ENCODE data around the gene RPS23. TPM values are rescaled to one million over a fixed set of nuclear protein-coding genes. Genes with fewer than 3 reads are reported as not detected.

RPS23 gene
- total RNA-seq, 1 experiment from 2014 or later: 4,228 TPM

- H3K9ac ChIP-seq (ENCODE audit: low read length): no peak overlapping the region
- peaks cover 6% of the 10 kb centered on the region for H3K9me3 ChIP-seq (ENCODE audit: low read length)
- H3K36me3 ChIP-seq (ENCODE audit: insufficient read depth, low read length): no peaks in the 10 kb centered on the region
- H4K20me1 ChIP-seq (ENCODE audit: insufficient read depth, low read depth, low read length): no peaks in the 10 kb centered on the region
- no peak for DNase-seq
- H3K79me2 ChIP-seq (ENCODE audit: low read length): no peaks in the 10 kb centered on the region
- no peak overlapping the region for H3K4me3 ChIP-seq (ENCODE audit: low read length)
- no peak overlapping the region for H2AFZ ChIP-seq (ENCODE audit: low read length)
- H3K4me2 ChIP-seq (ENCODE audit: low read depth, low read length, poor library complexity, severe bottlenecking): no peak overlapping the region
- no peaks in the 10 kb centered on the region for H3K27me3 ChIP-seq (ENCODE audit: low read length)
- H3K27ac ChIP-seq (ENCODE audit: low read length): no peak overlapping the region
- H3K9me2 ChIP-seq (replicated peaks; ENCODE audit: insufficient read depth, low read length): no peaks in the 10 kb centered on the region
- H3K4me1 ChIP-seq (ENCODE audit: low read length): peaks cover 7% of the 10 kb centered on the region
Observed at GRCh38 chr5:82252744-82253143, 25.4 kb downstream of the RPS23 start.

DNA sequence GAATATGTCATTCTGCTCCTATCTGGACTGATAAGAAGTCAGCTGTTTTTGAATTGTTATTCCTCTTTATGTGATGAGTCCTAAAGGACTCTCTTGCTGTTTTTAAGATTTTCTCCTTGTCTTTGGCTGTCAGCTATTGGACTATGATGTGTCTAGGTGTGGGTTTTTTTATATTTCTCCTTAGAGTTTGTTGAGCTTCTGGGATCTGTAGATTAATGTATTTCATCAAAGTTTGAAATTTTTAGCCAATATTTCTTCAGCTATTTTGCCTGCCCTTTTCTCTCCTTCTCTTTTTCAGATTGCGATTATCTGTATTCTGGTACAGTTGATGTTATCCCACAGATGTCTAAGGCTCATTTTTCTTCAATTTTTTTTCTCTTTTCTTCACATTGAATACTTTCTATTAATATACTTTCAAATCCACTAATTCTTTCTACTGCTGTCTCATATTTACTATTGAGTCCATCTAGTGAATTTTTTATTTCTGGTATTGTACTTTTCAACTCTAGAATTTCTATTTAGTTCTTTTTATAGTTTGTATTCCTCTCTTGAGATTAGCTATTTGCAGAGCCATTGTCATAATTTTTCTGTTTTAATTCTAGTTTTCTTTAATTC lies 31.1 kb downstream of the RPS23 start:
- H3K4me1 ChIP-seq (ENCODE audit: low read length): no peaks in the 10 kb centered on the region
- H3K9me2 ChIP-seq (replicated peaks; ENCODE audit: insufficient read depth, low read length): no peaks in the 10 kb centered on the region
- no peaks in the 10 kb centered on the region for H3K36me3 ChIP-seq (ENCODE audit: insufficient read depth, low read length)
- H3K4me3 ChIP-seq (ENCODE audit: low read length): no peak overlapping the region
- H3K4me2 ChIP-seq (ENCODE audit: low read depth, low read length, poor library complexity, severe bottlenecking): no peak overlapping the region
- H3K9ac ChIP-seq (ENCODE audit: low read length): no peak overlapping the region
- H2AFZ ChIP-seq (ENCODE audit: low read length): no peak overlapping the region
- no peaks in the 10 kb centered on the region for H3K79me2 ChIP-seq (ENCODE audit: low read length)
- no peak overlapping the region for H3K27ac ChIP-seq (ENCODE audit: low read length)
- H3K27me3 ChIP-seq (ENCODE audit: low read length): no peaks in the 10 kb centered on the region
- peak; percentile 60 for DNase-seq
- peaks cover 15% of the 10 kb centered on the region for H3K9me3 ChIP-seq (ENCODE audit: low read length)
- H4K20me1 ChIP-seq (ENCODE audit: insufficient read depth, low read depth, low read length): no peaks in the 10 kb centered on the region

DNA sequence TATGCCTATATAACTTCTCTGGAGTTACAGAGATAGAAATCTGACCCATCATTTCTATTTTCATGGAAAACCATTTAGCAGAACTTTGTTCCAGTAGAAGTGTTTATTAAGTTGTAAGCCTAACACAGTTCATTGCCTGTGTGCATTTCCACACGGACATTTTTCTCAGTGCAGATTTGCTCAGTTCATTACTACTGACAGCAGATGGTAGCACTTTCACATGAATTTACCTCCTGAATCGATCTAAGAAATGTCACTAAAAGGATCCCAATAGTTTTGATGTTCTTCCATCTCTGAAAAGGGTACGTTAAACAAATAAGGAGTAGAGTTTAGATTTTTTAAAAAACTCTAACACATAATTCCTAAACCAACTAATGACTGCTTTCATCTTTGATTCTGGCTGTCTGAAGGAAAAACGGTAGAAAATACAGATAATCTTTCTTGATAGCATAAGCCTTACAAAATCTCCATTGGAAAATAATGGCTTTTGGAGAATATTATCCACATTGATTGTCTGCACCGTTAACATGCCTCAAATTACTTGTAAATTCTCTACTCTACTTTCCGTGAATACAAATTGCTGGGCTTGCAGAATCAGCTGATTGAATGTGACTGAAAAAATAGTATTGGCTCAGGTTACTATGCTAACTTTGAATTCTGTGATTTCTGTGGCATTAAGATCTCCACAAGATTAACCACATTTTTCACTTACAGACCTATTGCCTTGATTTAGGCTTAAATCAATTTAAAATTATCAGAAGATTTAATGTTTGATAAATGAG lies 33.1 kb downstream of the RPS23 start:
- Histone ChIP-seq H3K27me3 (ENCODE audit: low read length) (no peaks in the 10 kb centered on the region), H3K4me2 (ENCODE audit: low read depth, low read length, poor library complexity, severe bottlenecking) (no peak overlapping the region), H3K27ac (ENCODE audit: low read length) (no peak overlapping the region), H3K79me2 (ENCODE audit: low read length) (no peaks in the 10 kb centered on the region), H3K9me3 (ENCODE audit: low read length) (peaks cover 15% of the 10 kb centered on the region), H3K4me1 (ENCODE audit: low read length) (no peaks in the 10 kb centered on the region), H3K9me2 (replicated peaks; ENCODE audit: insufficient read depth, low read length) (no peaks in the 10 kb centered on the region), H3K36me3 (ENCODE audit: insufficient read depth, low read length) (no peaks in the 10 kb centered on the region), H2AFZ (ENCODE audit: low read length) (no peak overlapping the region), H4K20me1 (ENCODE audit: insufficient read depth, low read depth, low read length) (no peaks in the 10 kb centered on the region), H3K4me3 (ENCODE audit: low read length) (no peak overlapping the region), H3K9ac (ENCODE audit: low read length) (no peak overlapping the region)
- DNase-seq: no peak

GRCh38 chr5:82244151-82244550 lies 34.0 kb downstream of the RPS23 start:
- no peaks in the 10 kb centered on the region for H3K9me2 ChIP-seq (replicated peaks; ENCODE audit: insufficient read depth, low read length)
- no peak overlapping the region for H3K27ac ChIP-seq (ENCODE audit: low read length)
- no peaks in the 10 kb centered on the region for H3K79me2 ChIP-seq (ENCODE audit: low read length)
- no peak overlapping the region for H2AFZ ChIP-seq (ENCODE audit: low read length)
- no peak for DNase-seq
- H3K9ac ChIP-seq (ENCODE audit: low read length): no peak overlapping the region
- H3K36me3 ChIP-seq (ENCODE audit: insufficient read depth, low read length): no peaks in the 10 kb centered on the region
- no peak overlapping the region for H3K4me2 ChIP-seq (ENCODE audit: low read depth, low read length, poor library complexity, severe bottlenecking)
- H3K4me1 ChIP-seq (ENCODE audit: low read length): no peaks in the 10 kb centered on the region
- peaks cover 15% of the 10 kb centered on the region for H3K9me3 ChIP-seq (ENCODE audit: low read length)
- no peaks in the 10 kb centered on the region for H4K20me1 ChIP-seq (ENCODE audit: insufficient read depth, low read depth, low read length)
- no peak overlapping the region for H3K4me3 ChIP-seq (ENCODE audit: low read length)
- no peaks in the 10 kb centered on the region for H3K27me3 ChIP-seq (ENCODE audit: low read length)

DNA sequence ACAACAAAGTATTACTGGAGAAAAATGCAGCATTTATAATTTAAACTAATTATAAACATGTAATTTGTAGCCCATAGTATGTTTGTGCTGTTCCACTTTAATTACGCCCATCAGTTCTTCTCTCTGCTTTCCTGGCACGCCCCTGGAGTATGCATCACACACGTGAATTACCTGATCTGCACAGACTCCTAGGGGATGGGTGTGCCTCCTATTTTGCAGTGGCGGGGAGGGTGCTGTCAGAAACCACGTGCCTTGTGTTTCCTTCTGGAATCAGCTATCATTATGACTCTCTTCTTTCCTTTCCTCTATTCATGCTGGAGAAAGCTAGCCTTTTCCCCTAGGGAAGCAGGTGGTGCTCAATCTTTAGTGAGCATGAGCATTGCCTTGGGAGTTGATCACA lies 43.3 kb downstream of the RPS23 start:
- Histone ChIP-seq H3K4me1 (ENCODE audit: low read length) (no peaks in the 10 kb centered on the region), H3K27me3 (ENCODE audit: low read length) (no peaks in the 10 kb centered on the region), H3K9me2 (replicated peaks; ENCODE audit: insufficient read depth, low read length) (no peaks in the 10 kb centered on the region), H3K79me2 (ENCODE audit: low read length) (no peaks in the 10 kb centered on the region), H3K36me3 (ENCODE audit: insufficient read depth, low read length) (no peaks in the 10 kb centered on the region), H3K27ac (ENCODE audit: low read length) (no peak overlapping the region), H4K20me1 (ENCODE audit: insufficient read depth, low read depth, low read length) (no peaks in the 10 kb centered on the region), H2AFZ (ENCODE audit: low read length) (no peak overlapping the region), H3K4me2 (ENCODE audit: low read depth, low read length, poor library complexity, severe bottlenecking) (no peak overlapping the region), H3K4me3 (ENCODE audit: low read length) (no peak overlapping the region), H3K9me3 (ENCODE audit: low read length) (no peaks in the 10 kb centered on the region), H3K9ac (ENCODE audit: low read length) (no peak overlapping the region)
- DNase-seq: no peak

DNA sequence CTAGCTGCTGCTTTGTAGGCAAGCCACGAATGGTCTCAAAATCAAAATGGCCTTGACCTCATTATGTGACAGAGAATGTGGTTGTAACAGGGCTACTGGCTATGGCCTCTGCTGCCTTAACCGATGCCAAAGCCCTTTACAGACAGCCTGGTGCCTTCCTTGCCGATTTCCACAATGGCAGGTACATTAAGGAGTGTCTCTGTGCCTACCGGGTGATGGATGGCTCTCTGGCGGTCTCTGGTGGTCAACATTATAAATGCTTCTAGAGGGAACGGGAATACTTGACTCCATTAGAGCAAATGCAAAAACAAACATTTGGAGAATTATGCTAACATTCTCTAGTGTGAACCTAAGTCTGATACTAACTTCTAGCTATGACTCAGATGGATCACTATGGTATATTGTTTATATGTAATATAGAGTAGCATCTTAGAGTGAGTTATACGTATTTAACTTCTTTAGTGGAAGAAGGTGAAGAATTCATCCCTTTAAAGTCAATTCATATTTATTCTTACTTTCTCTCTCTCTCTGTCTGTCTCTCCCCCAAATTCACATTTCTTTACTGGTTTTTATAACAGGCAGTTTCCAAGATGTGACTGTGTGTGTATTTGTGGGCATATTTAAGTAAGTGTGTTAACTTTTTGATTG lies 52.5 kb downstream of the RPS23 start:
- Histone ChIP-seq H3K9ac (ENCODE audit: low read length) (no peak overlapping the region), H3K79me2 (ENCODE audit: low read length) (no peaks in the 10 kb centered on the region), H3K36me3 (ENCODE audit: insufficient read depth, low read length) (no peaks in the 10 kb centered on the region), H3K27me3 (ENCODE audit: low read length) (no peaks in the 10 kb centered on the region), H3K27ac (ENCODE audit: low read length) (no peak overlapping the region), H3K4me1 (ENCODE audit: low read length) (peaks cover 37% of the 10 kb centered on the region), H3K9me2 (replicated peaks; ENCODE audit: insufficient read depth, low read length) (no peaks in the 10 kb centered on the region), H3K4me2 (ENCODE audit: low read depth, low read length, poor library complexity, severe bottlenecking) (peak overlapping the region; percentile 30), H2AFZ (ENCODE audit: low read length) (no peak overlapping the region), H3K9me3 (ENCODE audit: low read length) (no peaks in the 10 kb centered on the region), H3K4me3 (ENCODE audit: low read length) (no peak overlapping the region), H4K20me1 (ENCODE audit: insufficient read depth, low read depth, low read length) (no peaks in the 10 kb centered on the region)
- DNase-seq: peak; percentile 90

Small RNAs within 50 kb of the gene (small RNA-seq; reads per million reads assigned to genes)
- not detected for gene AC010598.1

Data from Karpas-422 (cell line).